ENCODE results near the gene SYNGR2.

Gene SYNGR2

GRCh38 chr17:78146881-78147280, 21.5 kb upstream of the SYNGR2 start:
- Histone ChIP-seq H3K9me3 (ENCODE audit: insufficient read depth, low read length, severe bottlenecking) (no peaks in the 10 kb centered on the region), H3K4me2 (ENCODE audit: insufficient read depth, low read length) (no peak overlapping the region), H4K20me1 (ENCODE audit: insufficient read depth, low read length) (no peaks in the 10 kb centered on the region), H3K27me3 (ENCODE audit: insufficient read depth, low read length, poor library complexity) (no peaks in the 10 kb centered on the region), H2AFZ (ENCODE audit: low read depth, low read length) (no peak overlapping the region), H3K4me1 (ENCODE audit: insufficient read depth, low read length) (no peaks in the 10 kb centered on the region), H3K36me3 (ENCODE audit: insufficient read depth, low read length) (no peaks in the 10 kb centered on the region), H3K79me2 (ENCODE audit: insufficient read depth, low read length) (no peaks in the 10 kb centered on the region), H3K4me3 (ENCODE audit: low read depth in 1 of 2, low read length in 2 of 2) (no peak overlapping the region), H3K9ac (ENCODE audit: low read depth, low read length) (no peak overlapping the region), H3K27ac (ENCODE audit: low read length) (no peak overlapping the region)
- DNase-seq: no peak
- TF ChIP-seq CTCF (IDR thresholded peaks at IDR 0.05; ENCODE audit: borderline replicate concordance, extremely low read depth, low read length, poor library complexity, severe bottlenecking) (no peak), EZH2 (IDR thresholded peaks at IDR 0.05; ENCODE audit: borderline replicate concordance, low read depth, low read length, severe bottlenecking) (no peak)
- ATAC-seq (ENCODE audit: insufficient read depth, low read depth): no peak

GRCh38 chr17:78147315-78147998, 20.9 kb upstream of the SYNGR2 start:
- H3K36me3 ChIP-seq (ENCODE audit: insufficient read depth, low read length): no peaks in the 10 kb centered on the region
- H3K4me3 ChIP-seq (ENCODE audit: low read depth in 1 of 2, low read length in 2 of 2): no peak overlapping the region
- H4K20me1 ChIP-seq (ENCODE audit: insufficient read depth, low read length): no peaks in the 10 kb centered on the region
- ATAC-seq (ENCODE audit: insufficient read depth, low read depth) (no peak), DNase-seq (no peak)
- no peak overlapping the region for H3K4me2 ChIP-seq (ENCODE audit: insufficient read depth, low read length)
- H3K27me3 ChIP-seq (ENCODE audit: insufficient read depth, low read length, poor library complexity): no peaks in the 10 kb centered on the region
- TF ChIP-seq CTCF (IDR thresholded peaks at IDR 0.05; ENCODE audit: borderline replicate concordance, extremely low read depth, low read length, poor library complexity, severe bottlenecking) (no peak), EZH2 (IDR thresholded peaks at IDR 0.05; ENCODE audit: borderline replicate concordance, low read depth, low read length, severe bottlenecking) (no peak)
- no peaks in the 10 kb centered on the region for H3K79me2 ChIP-seq (ENCODE audit: insufficient read depth, low read length)
- H3K4me1 ChIP-seq (ENCODE audit: insufficient read depth, low read length): no peaks in the 10 kb centered on the region
- H3K27ac ChIP-seq (ENCODE audit: low read length): no peak overlapping the region
- no peaks in the 10 kb centered on the region for H3K9me3 ChIP-seq (ENCODE audit: insufficient read depth, low read length, severe bottlenecking)
- no peak overlapping the region for H3K9ac ChIP-seq (ENCODE audit: low read depth, low read length)
- H2AFZ ChIP-seq (ENCODE audit: low read depth, low read length): no peak overlapping the region

GRCh38 chr17:78148286-78149016, 19.9 kb upstream of the SYNGR2 start:
- Histone ChIP-seq H3K79me2 (ENCODE audit: insufficient read depth, low read length) (no peaks in the 10 kb centered on the region), H3K27ac (ENCODE audit: low read length) (no peak overlapping the region), H3K9ac (ENCODE audit: low read depth, low read length) (no peak overlapping the region), H3K4me2 (ENCODE audit: insufficient read depth, low read length) (no peak overlapping the region), H3K36me3 (ENCODE audit: insufficient read depth, low read length) (no peaks in the 10 kb centered on the region), H3K9me3 (ENCODE audit: insufficient read depth, low read length, severe bottlenecking) (no peaks in the 10 kb centered on the region), H3K27me3 (ENCODE audit: insufficient read depth, low read length, poor library complexity) (no peaks in the 10 kb centered on the region), H2AFZ (ENCODE audit: low read depth, low read length) (no peak overlapping the region), H3K4me1 (ENCODE audit: insufficient read depth, low read length) (no peaks in the 10 kb centered on the region), H4K20me1 (ENCODE audit: insufficient read depth, low read length) (no peaks in the 10 kb centered on the region), H3K4me3 (ENCODE audit: low read depth in 1 of 2, low read length in 2 of 2) (no peak overlapping the region)
- TF ChIP-seq CTCF (IDR thresholded peaks at IDR 0.05; ENCODE audit: borderline replicate concordance, extremely low read depth, low read length, poor library complexity, severe bottlenecking) (no peak), EZH2 (IDR thresholded peaks at IDR 0.05; ENCODE audit: borderline replicate concordance, low read depth, low read length, severe bottlenecking) (no peak)
- ATAC-seq (ENCODE audit: insufficient read depth, low read depth) (no peak), DNase-seq (no peak)
